IPS DF 19.7 (cell line): ENCODE data around the gene SMG1.
"Not testable (repeated sequence)": the region's sequence is repeated elsewhere in the genome, so short reads cannot be mapped to it uniquely, and the experiment has no call there.

Source experiments
- DNase-seq: peaks from one replicate; pipeline ENCODE4 v3.0.0-alpha.2; 2013; ENCODE audit warnings: low read depth, low spot score

The SMG1 gene

GRCh38 chr16:18933501-18933900 lies 7.3 kb upstream of the SMG1 start:
- DNase-seq, result no peak

- DNase-seq, result no peak
Observed at GRCh38 chr16:18932243-18932987, 6.2 kb upstream of the SMG1 start.

- DNase-seq, result no peak
Observed at GRCh38 chr16:18931756-18932155, 5.5 kb upstream of the SMG1 start.

- not testable (repeated sequence) for DNase-seq
Observed at GRCh38 chr16:18930095-18930494, 3.9 kb upstream of the SMG1 start.

DNA sequence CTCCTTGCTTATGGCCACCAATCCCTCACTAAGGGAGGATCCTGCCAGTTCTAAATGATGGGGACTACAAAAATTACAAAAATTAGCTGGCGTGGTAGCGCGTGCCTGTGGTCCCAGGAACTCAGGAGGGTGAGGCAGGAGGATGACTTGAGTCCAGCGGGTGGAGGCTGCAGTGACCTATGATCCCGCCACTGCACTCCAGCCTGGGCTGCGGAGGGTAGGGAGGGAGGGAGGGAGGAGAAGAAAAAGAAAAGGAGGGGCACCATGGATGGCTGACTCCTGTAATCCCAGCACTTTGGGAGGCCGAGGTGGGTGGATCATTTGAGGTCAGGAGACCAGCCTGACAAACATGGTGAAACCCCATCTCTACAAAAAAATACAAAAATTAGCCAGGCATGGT lies 1.9 kb upstream of the SMG1 start:
- DNase-seq, result not testable (repeated sequence)

DNA sequence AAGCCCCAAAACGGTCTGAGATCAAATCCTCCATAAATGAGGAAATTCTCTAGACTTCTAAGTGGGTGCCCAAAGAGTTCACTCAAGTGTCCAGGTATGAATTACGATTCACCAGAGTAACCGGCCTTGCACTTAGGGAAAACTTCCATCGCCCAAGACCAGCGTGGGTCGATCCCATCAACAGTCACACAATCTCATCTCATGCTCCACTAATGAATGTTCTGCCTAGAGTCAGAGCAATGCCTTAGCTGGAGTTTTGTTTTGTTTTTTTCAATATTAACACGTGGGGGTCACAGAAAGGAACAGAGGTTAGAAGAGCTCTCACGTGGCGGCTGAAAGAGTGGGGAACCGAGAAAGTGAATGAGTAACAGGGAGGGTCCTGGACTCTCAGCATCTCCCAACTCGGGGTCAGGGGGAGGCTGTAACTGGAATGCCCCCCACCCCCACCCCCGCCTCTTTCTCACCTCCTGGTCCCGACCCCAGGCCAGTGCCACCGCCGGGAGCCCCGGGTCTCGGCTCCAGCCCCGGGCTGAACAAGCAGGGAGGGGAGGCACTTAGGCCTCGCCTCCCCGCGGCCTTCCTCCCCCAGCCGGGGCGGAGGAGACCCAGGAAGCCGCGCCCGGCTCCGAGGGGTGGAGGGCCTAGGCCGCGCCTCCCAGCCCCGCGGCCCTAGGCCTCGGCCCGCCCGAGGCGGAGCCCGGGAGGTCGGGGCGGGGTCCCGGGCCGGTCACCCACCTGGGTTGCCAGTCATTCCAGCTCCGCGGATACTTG lies 808 bp downstream of the SMG1 start:
- not testable (repeated sequence) for DNase-seq

DNA sequence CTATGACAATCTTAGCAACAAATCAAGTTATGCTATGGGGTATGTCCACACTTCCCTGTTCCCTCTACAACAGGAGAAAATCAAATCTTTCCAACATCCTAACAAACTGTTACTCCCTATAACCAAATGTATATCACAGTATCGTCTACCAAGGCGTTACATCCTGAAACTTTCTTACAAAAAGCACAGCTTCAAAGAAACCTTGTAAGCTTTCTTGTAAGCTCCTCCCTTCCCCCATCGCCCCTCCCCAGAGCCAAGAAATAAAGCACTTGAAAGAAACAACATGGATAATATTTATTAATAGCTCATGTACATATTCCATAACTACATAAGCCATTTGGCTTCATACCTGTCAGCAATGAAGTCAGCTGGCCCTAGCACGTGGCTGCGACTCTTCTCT lies 2.3 kb downstream of the SMG1 start:
- not testable (repeated sequence) for DNase-seq

- not testable (repeated sequence) for DNase-seq
Observed at GRCh38 chr16:18923124-18923523, 3.1 kb downstream of the SMG1 start.

- DNase-seq, result not testable (repeated sequence)
Observed at GRCh38 chr16:18909585-18909984, 16.6 kb downstream of the SMG1 start.

DNA sequence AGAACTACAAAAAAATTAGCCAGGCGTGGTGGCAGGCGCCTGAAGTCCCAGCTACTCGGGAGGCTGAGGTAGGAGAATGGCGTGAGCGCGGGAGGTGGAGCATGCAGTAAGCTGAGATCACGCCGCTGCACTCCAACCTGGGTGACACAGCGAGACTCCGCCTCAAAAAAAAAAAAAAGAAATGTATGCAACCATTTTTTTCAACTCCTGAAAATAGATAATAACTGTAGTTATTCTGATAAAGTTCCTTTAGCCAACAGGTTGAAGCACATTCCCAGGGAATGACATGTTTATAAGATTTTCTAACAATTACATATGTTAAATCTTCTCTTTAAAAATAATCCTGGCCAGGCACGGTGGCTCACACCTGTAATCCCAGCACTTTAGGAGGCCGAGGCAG lies 17.5 kb downstream of the SMG1 start:
- not testable (repeated sequence) for DNase-seq

- not testable (repeated sequence) for DNase-seq
Observed at GRCh38 chr16:18902778-18903177, 23.4 kb downstream of the SMG1 start.

- DNase-seq, result not testable (repeated sequence)
Observed at GRCh38 chr16:18902044-18902443, 24.2 kb downstream of the SMG1 start.

- not testable (repeated sequence) for DNase-seq
Observed at GRCh38 chr16:18901194-18901593, 25.0 kb downstream of the SMG1 start.

DNA sequence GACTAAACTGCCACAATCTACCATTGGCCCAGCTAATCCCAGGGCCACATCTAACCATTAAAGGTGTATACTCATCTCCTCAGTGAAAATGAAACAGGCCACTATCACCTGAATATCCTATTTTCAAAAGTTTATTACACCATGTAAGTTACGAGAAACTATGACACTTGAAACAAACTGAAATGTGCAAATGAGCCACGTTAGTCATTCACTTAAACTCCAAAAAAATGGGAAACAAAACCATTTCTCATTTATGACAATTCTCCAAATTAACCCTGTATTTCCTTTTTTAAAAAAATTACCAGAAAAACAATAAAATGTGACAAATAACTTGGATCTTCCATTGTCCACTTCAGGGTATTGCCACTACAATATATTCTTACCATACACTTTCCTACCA lies 41.8 kb downstream of the SMG1 start:
- not testable (repeated sequence) for DNase-seq

- DNase-seq, result not testable (repeated sequence)
Observed at GRCh38 chr16:18877734-18878133, 48.5 kb downstream of the SMG1 start.

DNA sequence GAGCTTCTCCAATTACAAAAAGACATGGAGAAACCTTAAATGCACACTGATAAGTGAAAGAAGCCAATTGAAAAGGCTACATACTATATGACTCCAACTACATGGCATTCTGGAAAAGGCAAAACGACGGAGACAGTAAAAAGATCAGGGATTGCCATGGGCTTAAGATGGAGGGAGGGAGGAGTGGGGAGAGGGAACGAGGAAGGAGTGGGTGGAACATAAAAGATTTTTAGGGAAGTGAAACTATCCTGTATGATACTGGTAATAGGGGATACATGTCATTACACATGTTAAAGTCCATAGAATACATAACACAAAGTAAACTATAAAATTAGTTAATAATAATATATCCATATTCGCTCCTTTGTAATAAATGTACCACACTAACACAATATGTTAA lies 48.9 kb downstream of the SMG1 start:
- not testable (repeated sequence) for DNase-seq

DNA sequence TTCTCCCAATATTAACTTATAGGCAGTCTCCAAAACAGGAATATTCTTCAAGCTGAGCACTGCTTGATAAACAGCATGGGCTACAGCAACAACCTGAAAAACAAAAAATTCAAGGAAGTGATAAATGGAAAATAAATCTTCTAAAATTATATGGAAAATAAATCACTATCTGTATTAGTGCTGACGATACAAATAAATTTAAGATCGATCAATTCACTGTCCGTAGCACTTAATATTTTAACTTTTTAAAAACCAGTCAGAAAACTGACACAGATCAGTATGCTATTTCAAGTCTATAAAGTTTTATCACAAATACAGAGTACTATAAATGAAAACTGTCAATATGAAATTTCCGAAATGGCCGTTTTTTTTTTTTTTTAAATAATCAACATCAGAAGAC lies 49.9 kb downstream of the SMG1 start:
- DNase-seq, result not testable (repeated sequence)

- not testable (repeated sequence) for DNase-seq
Observed at GRCh38 chr16:18869043-18869771, 57.0 kb downstream of the SMG1 start.

DNA sequence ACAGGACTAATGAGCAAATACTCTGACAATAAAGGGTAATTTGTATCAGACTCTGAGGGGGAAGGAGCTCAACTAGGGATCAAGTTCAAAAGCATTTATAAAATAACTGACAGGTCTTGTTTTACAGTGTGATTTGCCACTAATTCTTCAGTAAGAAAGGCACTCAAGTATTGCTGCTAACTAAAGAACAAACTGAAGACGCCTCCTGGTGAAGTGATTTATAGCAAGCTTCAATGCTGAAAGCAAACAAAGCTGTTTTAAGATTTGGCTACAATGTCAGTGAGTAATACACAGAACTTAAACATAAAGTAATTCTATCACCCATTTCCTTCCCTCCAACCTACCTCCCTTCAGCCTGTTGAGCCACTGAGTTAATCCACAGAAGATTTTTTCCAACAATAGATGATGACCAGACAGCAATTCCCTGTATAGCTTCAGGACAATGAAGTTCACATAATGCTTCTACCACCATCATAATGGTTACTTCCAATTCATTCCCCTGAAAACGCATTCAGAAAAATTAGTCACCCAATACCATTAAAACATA lies 59.9 kb downstream of the SMG1 start:
- not testable (repeated sequence) for DNase-seq

DNA sequence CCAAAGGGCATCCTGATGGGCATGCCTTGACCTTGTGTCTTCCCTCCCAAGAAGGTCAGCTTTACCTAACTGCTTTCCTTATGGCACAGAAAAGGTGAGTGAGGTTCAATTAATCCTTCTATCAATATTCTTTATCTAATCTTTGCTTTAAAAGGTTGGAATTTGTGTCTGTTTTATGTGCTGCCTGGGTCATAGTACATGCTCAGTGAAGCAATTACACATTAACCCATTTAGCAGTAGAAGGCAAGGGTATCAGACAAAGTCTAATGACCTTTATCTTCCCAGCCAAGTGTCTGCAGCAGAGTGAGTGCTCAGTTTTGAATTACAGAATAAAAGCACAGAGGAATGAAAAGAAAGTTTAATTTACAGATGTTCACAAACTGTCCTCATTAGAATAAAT lies 63.3 kb downstream of the SMG1 start:
- not testable (repeated sequence) for DNase-seq

GRCh38 chr16:18855196-18855595 lies 71.0 kb downstream of the SMG1 start:
- DNase-seq, result no peak

GRCh38 chr16:18853694-18854093 lies 72.5 kb downstream of the SMG1 start:
- no peak for DNase-seq
